SK-N-SH (cell line): ENCODE data around the gene LPAR1. TPM values are rescaled to one million over a fixed set of nuclear protein-coding genes. Genes with fewer than 3 reads are reported as not detected.

ENCODE experiments used
- CTCF ChIA-PET: fragments of 300-600, 350-600 bp; formaldehyde crosslinking; extraction: SDS; loops from one replicate; lab custom pipeline; 2021; lab: Yijun Ruan, JAX
- POLR2A ChIA-PET: fragments of 350-600 bp; sonication (Branson Sonifier 250); formaldehyde crosslinking; extraction: SDS; loops from one replicate; lab custom pipeline; 2020; ENCODE audit warnings: antibody characterized with exemption, inconsistent platforms; lab: Yijun Ruan, JAX
- DNase-seq: peaks from one replicate; pipeline ENCODE4 v3.0.0; 2012
- H2AFZ ChIP-seq: fragments of 200-600 bp; sonication (generic); 2 replicates; pipeline ENCODE4 v1.8.1; 2016; ENCODE audit warnings: antibody characterized with exemption, mild to moderate bottlenecking, low read depth
- H3F3A ChIP-seq: fragments of 200-600 bp; sonication (generic); replicated peaks from 2 replicates; pipeline ENCODE3; 2016; ENCODE audit warnings: antibody characterized with exemption, mild to moderate bottlenecking; ENCODE audit not compliant: insufficient read depth
- H3K27ac ChIP-seq, 2 experiments: fragments of 200-500 bp in 1 of 2; fragments of 200-600 bp in 1 of 2; sonication (Bioruptor generic) in 1 of 2; sonication (generic), shearing (Covaris generic) in 1 of 2; 2 replicates each; pipeline versions ENCODE4 v1.5.1 to v1.6.1; 2014 to 2016; ENCODE audit warnings: low read depth in 2 of 2, inconsistent platforms in 1 of 2, low read length in 1 of 2, mild to moderate bottlenecking in 1 of 2, mixed read lengths in 1 of 2
- H3K27me3 ChIP-seq: fragments of 200-600 bp; sonication (generic), shearing (Covaris generic); 2 replicates; pipeline ENCODE4 v1.6.1; 2016; ENCODE audit warnings: mixed run types; ENCODE audit not compliant: insufficient read depth
- H3K36me3 ChIP-seq, 2 experiments: fragments of 200-500 bp in 1 of 2; fragments of 200-600 bp in 1 of 2; sonication (Bioruptor generic) in 1 of 2; sonication (generic) in 1 of 2; replicated peaks in 1 of 2; 2 replicates each; pipeline versions ENCODE3 to v1.5.1; 2014 to 2016; ENCODE audit warnings: low read length in 1 of 2, mild to moderate bottlenecking in 1 of 2; ENCODE audit not compliant: insufficient read depth in 2 of 2, control insufficient read depth in 1 of 2
- H3K4me1 ChIP-seq, 2 experiments: fragments of 200-500 bp in 1 of 2; fragments of 200-600 bp in 1 of 2; sonication (Bioruptor generic) in 1 of 2; sonication (generic), shearing (Covaris generic) in 1 of 2; 2 replicates each; pipeline versions ENCODE4 v1.5.1 to v1.6.1; 2014 to 2016; ENCODE audit warnings: low read depth in 1 of 2, low read length in 1 of 2, mixed run types in 1 of 2; ENCODE audit not compliant: insufficient read depth in 2 of 2, control insufficient read depth in 1 of 2
- H3K4me2 ChIP-seq: fragments of 200-600 bp; sonication (generic), shearing (Covaris generic); 2 replicates; pipeline ENCODE4 v1.6.1; 2017; ENCODE audit warnings: mixed run types
- H3K4me3 ChIP-seq, 2 experiments: fragments of 200-500 bp in 1 of 2; fragments of 200-600 bp in 1 of 2; sonication (Bioruptor generic) in 1 of 2; sonication (generic), shearing (Covaris generic) in 1 of 2; 2 replicates each; pipeline versions ENCODE4 v1.5.1 to v1.8.1; 2014 to 2016; ENCODE audit warnings: low read depth in 2 of 2, inconsistent platforms in 1 of 2, low read length in 1 of 2, mild to moderate bottlenecking in 1 of 2, mixed read lengths in 1 of 2, moderate library complexity in 1 of 2
- H3K79me2 ChIP-seq: fragments of 200-600 bp; sonication (generic); 2 replicates; pipeline ENCODE4 v1.8.1; 2017; ENCODE audit warnings: mild to moderate bottlenecking; ENCODE audit not compliant: insufficient read depth
- H3K9ac ChIP-seq: fragments of 200-600 bp; sonication (generic); 2 replicates; pipeline ENCODE4 v1.6.1; 2017; ENCODE audit warnings: mixed run types
- H3K9me2 ChIP-seq: fragments of 200-600 bp; sonication (generic); 2 replicates; pipeline ENCODE4 v1.6.1; 2017; ENCODE audit warnings: mixed run types
- H3K9me3 ChIP-seq: fragments of 200-600 bp; sonication (generic); 2 replicates; pipeline ENCODE4 v1.6.1; 2017; ENCODE audit warnings: mixed run types, mild to moderate bottlenecking, moderate library complexity
- H4K20me1 ChIP-seq: fragments of 200-600 bp; sonication (generic); 2 replicates; pipeline ENCODE4 v1.6.1; 2017; ENCODE audit warnings: mild to moderate bottlenecking, mixed run types; ENCODE audit not compliant: insufficient read depth
- CTCF ChIP-seq: fragments of 200-600 bp; sonication (generic); IDR thresholded peaks from 2 replicates; pipeline ENCODE4 v1.6.1; 2017; ENCODE audit warnings: antibody characterized with exemption, mild to moderate bottlenecking, moderate library complexity
- ELF1 ChIP-seq: IDR thresholded peaks from 2 replicates; pipeline ENCODE4 v1.4.0; 2012
- EZH2phosphoT487 ChIP-seq: fragments of 200-600 bp; sonication (generic); IDR thresholded peaks from 2 replicates; pipeline ENCODE4 v1.6.1; 2017; ENCODE audit warnings: low read depth, mixed run types, mild to moderate bottlenecking, antibody characterized with exemption, moderate library complexity, borderline replicate concordance
- FOSL2 ChIP-seq: IDR thresholded peaks from 2 replicates; pipeline ENCODE4 v1.4.0; 2012; ENCODE audit warnings: low read depth, mild to moderate bottlenecking, moderate library complexity, borderline replicate concordance
- FOXM1 ChIP-seq: IDR thresholded peaks from 2 replicates; pipeline ENCODE4 v1.4.0; 2012; ENCODE audit warnings: low read depth, mild to moderate bottlenecking
- GABPA ChIP-seq: IDR thresholded peaks from 2 replicates; pipeline ENCODE4 v1.4.0; 2012; ENCODE audit warnings: low read depth, mild to moderate bottlenecking
- GATA2 ChIP-seq: sonication (generic); formaldehyde crosslinking; IDR thresholded peaks from 2 replicates; pipeline ENCODE4 v1.5.0; 2020; ENCODE audit warnings: mild to moderate bottlenecking, missing genetic modification reagents
- JUND ChIP-seq: IDR thresholded peaks from 2 replicates; pipeline ENCODE4 v1.4.0; 2012
- MXI1 ChIP-seq: IDR thresholded peaks from 2 replicates; pipeline ENCODE4 v1.6.1; 2012; ENCODE audit warnings: mild to moderate bottlenecking, low read depth, low read length, improper control_type of control experiment
- NRF1 ChIP-seq: IDR thresholded peaks from 2 replicates; pipeline ENCODE4 v1.6.1; 2012; ENCODE audit warnings: low read depth, mild to moderate bottlenecking, low read length
- POLR2AphosphoS5 ChIP-seq: IDR thresholded peaks from 2 replicates; pipeline ENCODE4 v1.6.1; 2012; ENCODE audit warnings: low read depth, low read length
- WGBS: methylation state at CpG from one replicate; pipeline ENCODE4 v1.1.6; 2017; ENCODE audit warnings: low lambda C conversion rate; 5-methylcytosine and 5-hydroxymethylcytosine counted together
- polyA plus RNA-seq, 3 experiments: library from polyadenylated mRNA; depleted of rRNA; stranded (reverse); fragments of >200 nt; gene quantifications; 2 replicates each; pipeline ENCODE4 v1.2.3, GENCODE V29; 2012
- TF ChIP-seq, protein P1 (sequence below): IDR thresholded peaks from 2 replicates; pipeline ENCODE4 v1.4.0; 2012; ENCODE audit warnings: low read depth, borderline replicate concordance
- TF ChIP-seq, protein P2 (sequence below): fragments of 150-350 bp; IDR thresholded peaks from 2 replicates; pipeline ENCODE4 v1.6.1; 2017; ENCODE audit warnings: antibody characterized with exemption, low read length, low read depth, borderline replicate concordance

Gene LPAR1
- polyA plus RNA-seq, 1 of the 3 experiments (the other 2 are of a cell fraction) = 9.4 TPM

GRCh38 chr9:110940951-110941557, 97.2 kb downstream of the LPAR1 start:
- Histone ChIP-seq H3K4me3 (no peak overlapping the region), H2AFZ (no peak overlapping the region), H3K79me2 (no peaks in the 10 kb centered on the region), H3K27ac (no peak overlapping the region), H3K4me2 (no peak overlapping the region), H3K9me3 (no peaks in the 10 kb centered on the region)
- DNase-seq = no peak
- 94% methylated on average over 5 of the region's 6 CpGs for WGBS
- no peak for TF ChIP-seq NRF1
- no peak for TF ChIP-seq GABPA
- no peak for TF ChIP-seq POLR2AphosphoS5
- TF ChIP-seq, protein P1, sequence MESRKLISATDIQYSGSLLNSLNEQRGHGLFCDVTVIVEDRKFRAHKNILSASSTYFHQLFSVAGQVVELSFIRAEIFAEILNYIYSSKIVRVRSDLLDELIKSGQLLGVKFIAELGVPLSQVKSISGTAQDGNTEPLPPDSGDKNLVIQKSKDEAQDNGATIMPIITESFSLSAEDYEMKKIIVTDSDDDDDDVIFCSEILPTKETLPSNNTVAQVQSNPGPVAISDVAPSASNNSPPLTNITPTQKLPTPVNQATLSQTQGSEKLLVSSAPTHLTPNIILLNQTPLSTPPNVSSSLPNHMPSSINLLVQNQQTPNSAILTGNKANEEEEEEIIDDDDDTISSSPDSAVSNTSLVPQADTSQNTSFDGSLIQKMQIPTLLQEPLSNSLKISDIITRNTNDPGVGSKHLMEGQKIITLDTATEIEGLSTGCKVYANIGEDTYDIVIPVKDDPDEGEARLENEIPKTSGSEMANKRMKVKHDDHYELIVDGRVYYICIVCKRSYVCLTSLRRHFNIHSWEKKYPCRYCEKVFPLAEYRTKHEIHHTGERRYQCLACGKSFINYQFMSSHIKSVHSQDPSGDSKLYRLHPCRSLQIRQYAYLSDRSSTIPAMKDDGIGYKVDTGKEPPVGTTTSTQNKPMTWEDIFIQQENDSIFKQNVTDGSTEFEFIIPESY = no peak
- TF ChIP-seq, protein P2, sequence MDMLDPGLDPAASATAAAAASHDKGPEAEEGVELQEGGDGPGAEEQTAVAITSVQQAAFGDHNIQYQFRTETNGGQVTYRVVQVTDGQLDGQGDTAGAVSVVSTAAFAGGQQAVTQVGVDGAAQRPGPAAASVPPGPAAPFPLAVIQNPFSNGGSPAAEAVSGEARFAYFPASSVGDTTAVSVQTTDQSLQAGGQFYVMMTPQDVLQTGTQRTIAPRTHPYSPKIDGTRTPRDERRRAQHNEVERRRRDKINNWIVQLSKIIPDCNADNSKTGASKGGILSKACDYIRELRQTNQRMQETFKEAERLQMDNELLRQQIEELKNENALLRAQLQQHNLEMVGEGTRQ = no peak
- TF ChIP-seq FOSL2 = no peak
- no peak for TF ChIP-seq EZH2phosphoT487
- TF ChIP-seq MXI1 = no peak
- no peak for TF ChIP-seq JUND
- no peak for TF ChIP-seq GATA2 (CRISPR knock-in tag)
- no peak for TF ChIP-seq FOXM1
- no peak for TF ChIP-seq CTCF
- no peak for TF ChIP-seq ELF1
- TF ChIP-seq, all 33 proteins: peak for 0
- H3K9ac ChIP-seq = no peak overlapping the region
- POLR2A ChIA-PET = no interaction called here
- peaks cover 0 to 11% of the 10 kb centered on the region in 2 experiments; a peak in 1 of 4 replicates for H3K4me1 ChIP-seq
- H3K36me3 ChIP-seq = peaks cover 0 to 2% of the 10 kb centered on the region in 2 experiments
- H3K27me3 ChIP-seq = no peaks in the 10 kb centered on the region
- H4K20me1 ChIP-seq = no peaks in the 10 kb centered on the region
- CTCF ChIA-PET = no interaction called here
- no peaks in the 10 kb centered on the region for H3K9me2 ChIP-seq
- no peaks in the 10 kb centered on the region for H3F3A ChIP-seq
